HG02884 (cell line): ENCODE data around the gene TAS2R31.

ENCODE experiments used
- ATAC-seq: cut with Tn5 transposase; IDR thresholded peaks from one replicate; pipeline ENCODE4 v1.9.1; 2021; ENCODE audit warnings: mild to moderate bottlenecking, moderate library complexity; ENCODE audit not compliant: unreplicated experiment

The TAS2R31 gene

DNA sequence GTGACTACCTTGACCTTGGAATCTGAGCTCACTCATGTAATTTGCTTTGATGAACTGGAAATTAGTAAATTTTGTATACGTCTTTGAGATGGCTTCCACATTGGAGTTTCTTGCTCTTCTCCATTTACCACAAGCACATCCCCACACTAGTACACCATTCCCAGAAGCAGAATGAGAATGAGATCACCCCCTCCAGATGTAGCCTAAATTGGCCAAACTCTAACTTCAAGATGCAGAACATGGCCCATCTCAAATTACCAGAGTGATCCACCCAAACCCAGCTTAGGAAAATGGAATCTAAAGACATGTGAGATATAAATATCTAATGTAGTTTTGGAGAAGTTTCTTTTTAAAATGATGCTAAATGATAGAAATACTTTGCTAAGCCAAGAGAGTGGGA, 23.6 kb downstream of the TAS2R31 start:
- no peak for ATAC-seq

DNA sequence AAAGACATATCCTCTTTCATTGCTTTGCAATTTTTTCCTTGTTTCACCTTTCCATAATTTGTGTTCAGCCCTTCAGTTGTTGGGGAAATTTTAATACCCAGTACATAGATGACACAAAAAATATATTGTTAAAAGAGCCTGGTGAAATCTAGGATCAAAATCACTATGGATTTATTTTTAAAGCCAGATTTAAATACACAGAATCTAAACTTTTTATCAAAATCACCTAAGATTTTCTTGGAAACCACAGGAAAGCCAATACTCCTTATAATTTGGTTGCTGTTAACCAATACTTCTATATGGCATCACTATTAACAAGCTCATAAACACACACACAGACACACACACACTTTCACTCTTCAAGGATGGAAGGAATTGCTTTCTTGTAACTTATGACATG, 33.0 kb downstream of the TAS2R31 start, which contains the start of gene TAS2R20:
TAS2R20 (minus strand) TSS at position 101 of the 400 bp plus-strand sequence. CDS start 429 bp downstream, outside the sequence.
- ATAC-seq = no peak

DNA sequence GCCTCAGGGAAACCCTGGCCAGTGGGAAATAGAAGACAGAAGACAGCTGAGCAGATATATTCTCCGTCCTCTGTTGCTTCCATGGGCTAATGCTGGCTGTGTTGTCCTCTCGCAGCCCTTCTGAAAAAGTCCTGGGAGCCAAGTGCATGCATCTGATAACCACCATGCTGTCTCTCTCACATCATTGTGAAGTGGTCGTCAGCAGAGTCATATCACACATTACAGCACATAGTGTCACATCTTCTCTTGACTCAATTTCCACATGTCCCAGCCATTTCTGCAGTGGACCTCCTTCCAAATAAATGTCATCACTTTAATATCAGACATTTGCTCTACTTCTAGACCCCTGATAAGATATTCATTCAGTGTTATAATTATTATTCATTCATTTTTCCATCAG, 36.9 kb downstream of the TAS2R31 start:
- no peak for ATAC-seq

DNA sequence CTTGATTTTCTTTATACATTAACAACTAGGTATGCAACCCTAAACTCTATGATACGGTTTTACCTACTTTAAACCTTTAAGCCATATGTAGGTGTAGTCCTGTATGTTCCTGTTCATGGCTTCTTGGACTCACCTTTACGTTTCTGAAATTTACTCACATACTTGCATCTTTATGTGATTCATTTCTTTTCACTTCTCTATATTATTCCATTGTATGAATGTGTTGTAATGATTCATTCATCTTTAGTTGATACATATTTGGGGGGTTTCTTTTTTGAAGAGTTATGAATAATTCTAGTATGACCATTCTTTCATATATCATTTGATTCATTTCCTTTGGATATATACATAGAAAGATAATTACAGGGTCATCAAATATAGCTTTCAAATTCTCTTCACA, 42.1 kb downstream of the TAS2R31 start:
- no peak for ATAC-seq

DNA sequence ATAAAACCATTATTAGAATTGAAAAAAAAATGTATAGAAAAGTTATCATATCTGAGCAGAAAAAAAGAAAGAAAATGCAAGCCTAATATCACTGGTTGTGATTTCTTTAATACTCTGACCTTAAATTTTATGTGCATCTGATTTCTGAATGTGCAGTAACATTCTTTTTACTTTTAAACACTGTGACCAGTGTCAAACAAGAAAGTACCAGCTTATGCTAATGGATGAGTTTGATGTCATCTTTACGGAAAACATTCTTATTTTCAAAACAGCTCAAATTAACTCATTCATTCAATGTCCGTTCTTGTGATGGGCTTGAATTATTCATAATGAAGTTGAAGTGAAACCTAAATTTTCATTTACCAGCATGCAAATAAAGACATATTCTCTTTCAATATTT, 44.4 kb downstream of the TAS2R31 start, which contains the start of gene TAS2R50:
TAS2R50 (minus strand) TSS at position 101 of the 400 bp plus-strand sequence; CDS start at position 49, 52 bp downstream.
- ATAC-seq = no peak

DNA sequence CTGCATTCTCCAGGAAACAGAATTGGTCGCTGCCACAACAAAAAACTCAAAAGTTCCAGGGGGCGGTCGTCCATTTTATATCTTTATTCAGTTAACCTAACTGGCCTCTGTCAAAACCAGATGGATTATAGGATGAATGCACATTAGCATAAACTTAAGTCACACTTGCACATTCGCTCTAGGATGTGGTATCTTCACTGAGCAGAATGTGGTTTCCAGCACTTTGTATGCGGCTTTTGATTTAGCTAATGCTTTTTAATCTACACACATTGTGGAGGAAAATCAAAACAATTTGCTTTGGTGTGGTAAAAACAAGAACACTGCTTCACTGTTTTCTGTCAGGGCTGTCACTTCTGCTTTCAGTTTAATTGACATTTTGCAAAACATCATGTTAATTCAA, 49.0 kb downstream of the TAS2R31 start:
- peak; percentile 45 for ATAC-seq
